DOHH2 (cell line): Measurements from ENCODE around the gene HPS5.

ENCODE experiments used
- EZH2phosphoT487 ChIP-seq: fragments of 200-600 bp; sonication (generic); IDR thresholded peaks from 2 replicates; pipeline ENCODE4 v1.6.1; 2017; ENCODE audit warnings: borderline replicate concordance, mild to moderate bottlenecking, antibody characterized with exemption, low read length, moderate library complexity, mixed read lengths
- TF ChIP-seq, protein P1 (sequence below): fragments of 200-600 bp; sonication (generic); IDR thresholded peaks from one replicate; pipeline ENCODE4 v1.5.1; 2014; ENCODE audit warnings: antibody characterized with exemption, mild to moderate bottlenecking, low read depth, low read length; ENCODE audit not compliant: poor library complexity, severe bottlenecking

DNA sequence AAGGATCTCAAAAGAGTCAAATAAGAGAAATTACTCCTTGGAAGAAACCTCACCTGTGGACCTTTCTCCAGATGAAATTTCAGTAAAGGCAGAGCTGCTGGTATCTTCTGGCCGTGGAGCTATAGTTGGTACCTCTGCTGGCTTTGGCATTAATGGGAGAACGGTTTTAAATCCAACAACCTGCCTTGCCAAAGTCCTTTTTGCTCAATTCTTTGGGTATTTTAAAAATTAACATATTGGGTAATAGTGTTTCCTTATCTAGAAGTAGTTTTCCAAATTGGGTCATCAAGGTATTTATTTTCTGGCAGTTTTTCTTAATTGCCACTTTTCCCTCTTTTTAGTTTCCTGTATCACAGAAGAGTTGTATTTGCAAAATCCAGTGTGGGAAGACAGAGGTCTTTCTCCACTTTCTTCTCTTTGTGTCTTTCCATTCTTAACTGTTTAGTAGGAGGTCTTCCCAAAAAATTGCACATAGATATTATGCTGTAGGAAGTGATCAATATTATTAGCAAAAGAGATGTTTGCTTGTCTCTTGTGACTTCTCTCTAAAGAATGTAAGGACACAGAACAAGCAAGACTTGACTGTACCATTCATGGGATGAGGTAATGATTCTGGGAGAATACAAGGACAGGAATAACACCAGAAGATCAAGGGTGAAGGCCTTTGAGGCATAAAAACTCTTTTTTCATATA, 85.1 kb downstream of the HPS5 start, which contains the start of gene SAA4:
- TF ChIP-seq, protein P1, sequence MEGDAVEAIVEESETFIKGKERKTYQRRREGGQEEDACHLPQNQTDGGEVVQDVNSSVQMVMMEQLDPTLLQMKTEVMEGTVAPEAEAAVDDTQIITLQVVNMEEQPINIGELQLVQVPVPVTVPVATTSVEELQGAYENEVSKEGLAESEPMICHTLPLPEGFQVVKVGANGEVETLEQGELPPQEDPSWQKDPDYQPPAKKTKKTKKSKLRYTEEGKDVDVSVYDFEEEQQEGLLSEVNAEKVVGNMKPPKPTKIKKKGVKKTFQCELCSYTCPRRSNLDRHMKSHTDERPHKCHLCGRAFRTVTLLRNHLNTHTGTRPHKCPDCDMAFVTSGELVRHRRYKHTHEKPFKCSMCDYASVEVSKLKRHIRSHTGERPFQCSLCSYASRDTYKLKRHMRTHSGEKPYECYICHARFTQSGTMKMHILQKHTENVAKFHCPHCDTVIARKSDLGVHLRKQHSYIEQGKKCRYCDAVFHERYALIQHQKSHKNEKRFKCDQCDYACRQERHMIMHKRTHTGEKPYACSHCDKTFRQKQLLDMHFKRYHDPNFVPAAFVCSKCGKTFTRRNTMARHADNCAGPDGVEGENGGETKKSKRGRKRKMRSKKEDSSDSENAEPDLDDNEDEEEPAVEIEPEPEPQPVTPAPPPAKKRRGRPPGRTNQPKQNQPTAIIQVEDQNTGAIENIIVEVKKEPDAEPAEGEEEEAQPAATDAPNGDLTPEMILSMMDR = no peak
- no peak for TF ChIP-seq EZH2phosphoT487
